Loucy (cell line): ENCODE measurements around the gene HOXA5.

Source experiments
- H2AFZ ChIP-seq: fragments of 200-600 bp; sonication (generic); 2 replicates; pipeline ENCODE4 v1.6.0; 2016; ENCODE audit warnings: antibody characterized with exemption, mild to moderate bottlenecking, low read length, moderate library complexity
- H3F3A ChIP-seq: fragments of 200-600 bp; 2 replicates; pipeline ENCODE4 v1.6.0; 2016; ENCODE audit warnings: antibody characterized with exemption, low read depth, mild to moderate bottlenecking
- H3K27me3 ChIP-seq: fragments of 200-600 bp; sonication (generic); 2 replicates; pipeline ENCODE4 v1.6.1; 2014; ENCODE audit warnings: low read length, mild to moderate bottlenecking; ENCODE audit not compliant: insufficient read depth, poor library complexity, severe bottlenecking
- H3K36me3 ChIP-seq: fragments of 200-600 bp; sonication (generic); 2 replicates; pipeline ENCODE4 v1.6.1; 2016; ENCODE audit warnings: low read length; ENCODE audit not compliant: insufficient read depth
- H3K4me1 ChIP-seq: fragments of 200-600 bp; sonication (generic); 2 replicates; pipeline ENCODE4 v1.5.1; 2014; ENCODE audit warnings: low read length, mild to moderate bottlenecking; ENCODE audit not compliant: insufficient read depth, poor library complexity, severe bottlenecking
- H3K4me2 ChIP-seq: fragments of 200-600 bp; sonication (generic); 2 replicates; pipeline ENCODE4 v1.6.0; 2014; ENCODE audit warnings: antibody characterized with exemption, low read length, low read depth, mild to moderate bottlenecking; ENCODE audit not compliant: poor library complexity, severe bottlenecking
- H3K4me3 ChIP-seq: fragments of 200-600 bp; sonication (generic); 2 replicates; pipeline ENCODE4 v1.5.1; 2014; ENCODE audit warnings: low read length, mild to moderate bottlenecking, mixed read lengths; ENCODE audit not compliant: poor library complexity, severe bottlenecking
- H3K79me2 ChIP-seq: fragments of 200-600 bp; sonication (generic); 2 replicates; pipeline ENCODE4 v1.6.1; 2014; ENCODE audit warnings: low read length; ENCODE audit not compliant: insufficient read depth
- H3K9ac ChIP-seq: fragments of 200-600 bp; sonication (generic); 2 replicates; pipeline ENCODE4 v1.6.0; 2014; ENCODE audit warnings: mild to moderate bottlenecking, low read depth, low read length, moderate library complexity; ENCODE audit not compliant: poor library complexity, severe bottlenecking
- H3K9me2 ChIP-seq: fragments of 200-600 bp; sonication (generic); replicated peaks from 2 replicates; pipeline ENCODE4 v1.6.1; 2016; ENCODE audit warnings: low read depth, low read length, mixed read lengths
- H3K9me3 ChIP-seq: fragments of 200-600 bp; sonication (generic); 2 replicates; pipeline ENCODE4 v1.6.1; 2014; ENCODE audit warnings: mild to moderate bottlenecking, antibody characterized with exemption, low read length, low read depth; ENCODE audit not compliant: insufficient read depth
- H4K20me1 ChIP-seq: fragments of 200-600 bp; sonication (generic); 2 replicates; pipeline ENCODE4 v1.6.0; 2014; ENCODE audit warnings: antibody characterized with exemption, low read length, mild to moderate bottlenecking; ENCODE audit not compliant: insufficient read depth, poor library complexity, severe bottlenecking
- EZH2phosphoT487 ChIP-seq: fragments of 200-600 bp; IDR thresholded peaks from 2 replicates; pipeline ENCODE4 v1.6.1; 2018; ENCODE audit warnings: antibody characterized with exemption, mild to moderate bottlenecking, moderate library complexity, borderline replicate concordance
- TF ChIP-seq, protein P1 (sequence below): fragments of 200-600 bp; sonication (generic); conservative IDR thresholded peaks from 2 replicates; pipeline ENCODE4 v1.5.1; 2014; ENCODE audit warnings: mild to moderate bottlenecking, antibody characterized with exemption, low read length

Gene HOXA5

DNA sequence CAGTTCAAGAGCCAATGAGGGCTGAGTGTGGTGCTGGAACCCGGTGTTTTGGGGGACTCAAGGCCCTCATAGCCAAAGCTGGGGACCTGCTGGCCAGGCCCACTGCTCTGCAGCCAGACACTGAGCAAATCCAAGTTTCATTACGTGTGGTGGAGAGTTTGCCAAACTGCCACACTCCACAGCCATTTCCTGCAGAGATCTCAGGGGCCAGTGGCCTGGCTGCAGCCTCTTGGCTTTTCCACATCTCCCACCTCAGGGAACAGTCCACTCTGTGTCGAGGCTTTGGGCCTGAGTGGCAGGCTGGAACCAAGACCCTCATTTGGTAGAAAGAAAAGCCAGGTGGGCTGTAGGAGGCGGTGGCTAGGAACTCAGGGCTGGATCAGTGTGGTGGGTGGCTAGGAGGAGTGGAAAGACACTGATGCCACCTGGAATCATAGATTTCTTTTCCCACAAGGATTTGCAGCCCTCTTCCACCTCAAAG is 38.4 kb upstream of the HOXA5 start:
- Histone ChIP-seq H3K4me1 (peaks cover 54% of the 10 kb centered on the region), H2AFZ (no peak overlapping the region), H3K9ac (peak overlapping the region; percentile 99), H3K36me3 (no peaks in the 10 kb centered on the region; the same call in 1 of the 2 replicates), H3K4me3 (peak overlapping the region; percentile 91), H4K20me1 (peaks cover 68% of the 10 kb centered on the region), H3K79me2 (peaks cover 100% of the 10 kb centered on the region), H3F3A (peaks cover 8% of the 10 kb centered on the region; the same call in 1 of the 2 replicates), H3K9me3 (no peaks in the 10 kb centered on the region), H3K9me2 (no peaks in the 10 kb centered on the region), H3K4me2 (peak overlapping the region; percentile 98), H3K27me3 (peaks cover 47% of the 10 kb centered on the region)
- TF ChIP-seq, protein P1, sequence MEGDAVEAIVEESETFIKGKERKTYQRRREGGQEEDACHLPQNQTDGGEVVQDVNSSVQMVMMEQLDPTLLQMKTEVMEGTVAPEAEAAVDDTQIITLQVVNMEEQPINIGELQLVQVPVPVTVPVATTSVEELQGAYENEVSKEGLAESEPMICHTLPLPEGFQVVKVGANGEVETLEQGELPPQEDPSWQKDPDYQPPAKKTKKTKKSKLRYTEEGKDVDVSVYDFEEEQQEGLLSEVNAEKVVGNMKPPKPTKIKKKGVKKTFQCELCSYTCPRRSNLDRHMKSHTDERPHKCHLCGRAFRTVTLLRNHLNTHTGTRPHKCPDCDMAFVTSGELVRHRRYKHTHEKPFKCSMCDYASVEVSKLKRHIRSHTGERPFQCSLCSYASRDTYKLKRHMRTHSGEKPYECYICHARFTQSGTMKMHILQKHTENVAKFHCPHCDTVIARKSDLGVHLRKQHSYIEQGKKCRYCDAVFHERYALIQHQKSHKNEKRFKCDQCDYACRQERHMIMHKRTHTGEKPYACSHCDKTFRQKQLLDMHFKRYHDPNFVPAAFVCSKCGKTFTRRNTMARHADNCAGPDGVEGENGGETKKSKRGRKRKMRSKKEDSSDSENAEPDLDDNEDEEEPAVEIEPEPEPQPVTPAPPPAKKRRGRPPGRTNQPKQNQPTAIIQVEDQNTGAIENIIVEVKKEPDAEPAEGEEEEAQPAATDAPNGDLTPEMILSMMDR = no peak
- no peak for TF ChIP-seq EZH2phosphoT487

DNA sequence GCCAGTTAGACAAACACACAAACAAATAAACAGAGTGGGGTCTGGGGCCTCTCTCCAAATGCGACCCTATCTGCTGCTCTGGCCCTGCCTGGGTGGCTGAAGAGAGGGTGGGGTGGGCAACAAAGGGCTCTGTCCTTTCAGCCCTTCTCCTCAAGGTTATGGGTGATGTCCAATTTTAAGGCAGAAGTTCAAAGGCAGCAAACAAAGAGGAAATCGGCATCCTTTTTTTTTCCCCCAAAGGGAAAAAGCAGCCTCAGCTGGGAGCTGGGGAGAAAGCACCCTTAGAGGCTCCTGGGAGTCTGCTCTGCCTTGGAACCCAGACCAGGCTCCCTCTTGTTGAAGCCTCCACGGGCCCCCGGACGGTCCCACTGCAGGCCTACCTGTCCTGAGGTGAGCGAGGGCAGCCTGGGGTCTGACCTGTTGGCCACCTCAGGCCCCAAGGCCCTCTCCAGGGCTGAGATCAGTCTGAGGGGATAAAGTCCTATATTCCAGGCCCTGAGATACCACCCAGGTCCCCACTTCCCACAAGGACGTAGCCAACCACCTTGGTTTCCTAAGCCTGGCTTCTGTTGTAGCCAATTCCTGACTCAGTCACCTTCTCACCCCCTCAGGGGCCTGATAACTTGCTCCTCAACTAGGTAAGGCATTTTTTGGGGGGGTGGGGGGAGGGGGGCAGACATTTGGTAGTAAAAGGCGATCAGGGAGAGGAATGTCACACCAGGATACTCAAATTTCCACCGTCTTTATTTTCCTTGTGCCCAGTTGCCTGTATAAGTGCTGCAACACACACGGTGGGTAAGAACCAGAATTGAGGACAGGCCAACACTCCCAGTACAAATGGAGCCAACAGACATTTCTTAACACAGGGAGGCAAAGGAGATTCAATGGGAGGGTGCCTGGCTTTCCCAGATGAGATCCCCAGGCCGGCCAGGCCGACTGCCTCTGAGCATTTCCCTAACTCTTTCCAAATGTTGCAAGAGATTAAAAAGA is 37.2 kb upstream of the HOXA5 start:
- Histone ChIP-seq H3K4me1 (peaks cover 50% of the 10 kb centered on the region), H3K4me3 (peak overlapping the region; percentile 94)

GRCh38 chr7:27179503-27180430 is 36.3 kb upstream of the HOXA5 start:
- H2AFZ ChIP-seq = no peak overlapping the region
- H3K36me3 ChIP-seq = no peaks in the 10 kb centered on the region; the same call in 1 of the 2 replicates
- TF ChIP-seq, protein P1 = peak; percentile 90
- TF ChIP-seq EZH2phosphoT487 = no peak
- peak overlapping the region; percentile 94 for H3K4me3 ChIP-seq
- peak overlapping the region; percentile 98 for H3K4me2 ChIP-seq
- peak overlapping the region; percentile 99 for H3K9ac ChIP-seq
- peaks cover 51% of the 10 kb centered on the region for H3K4me1 ChIP-seq
- H4K20me1 ChIP-seq = peaks cover 80% of the 10 kb centered on the region
- H3K79me2 ChIP-seq = peaks cover 100% of the 10 kb centered on the region
- H3F3A ChIP-seq = peaks cover 8% of the 10 kb centered on the region; the same call in 1 of the 2 replicates
- H3K9me2 ChIP-seq = no peaks in the 10 kb centered on the region
- peaks cover 40% of the 10 kb centered on the region for H3K27me3 ChIP-seq
- no peaks in the 10 kb centered on the region for H3K9me3 ChIP-seq

More for the DNA sequence above, 37.2 kb upstream of the HOXA5 start:
- H2AFZ ChIP-seq = no peak overlapping the region
- H3K9me3 ChIP-seq = no peaks in the 10 kb centered on the region
- H3F3A ChIP-seq = peaks cover 8% of the 10 kb centered on the region; the same call in 1 of the 2 replicates
- peaks cover 73% of the 10 kb centered on the region for H4K20me1 ChIP-seq
- H3K9me2 ChIP-seq = no peaks in the 10 kb centered on the region
- peaks cover 100% of the 10 kb centered on the region for H3K79me2 ChIP-seq
- peaks cover 44% of the 10 kb centered on the region for H3K27me3 ChIP-seq
- TF ChIP-seq EZH2phosphoT487 = no peak
- TF ChIP-seq, protein P1 = no peak
- H3K9ac ChIP-seq = peak overlapping the region; percentile 99
- H3K36me3 ChIP-seq = no peaks in the 10 kb centered on the region; the same call in 1 of the 2 replicates
- peak overlapping the region; percentile 98 for H3K4me2 ChIP-seq
